SK-N-SH (cell line): Measurements from ENCODE around the gene BAHCC1. TPM values are rescaled to one million over a fixed set of nuclear protein-coding genes. Genes with fewer than 3 reads are reported as not detected.
A peak's percentile ranks its signal among the peaks of the same experiment; 100 is the strongest.

Experiments used
- CHD2 ChIP-seq: fragments of 150-350 bp; IDR thresholded peaks from 2 replicates; pipeline ENCODE4 v1.6.1; 2018; ENCODE audit warnings: low read length; ENCODE audit not compliant: partially characterized antibody
- CTCF ChIP-seq: fragments of 200-600 bp; sonication (generic); IDR thresholded peaks from 2 replicates; pipeline ENCODE4 v1.6.1; 2017; ENCODE audit warnings: antibody characterized with exemption, mild to moderate bottlenecking, moderate library complexity
- FOSL2 ChIP-seq: IDR thresholded peaks from 2 replicates; pipeline ENCODE4 v1.4.0; 2012; ENCODE audit warnings: low read depth, mild to moderate bottlenecking, moderate library complexity, borderline replicate concordance
- FOXJ3 ChIP-seq: sonication (generic); formaldehyde crosslinking; IDR thresholded peaks from 2 replicates; pipeline ENCODE4 v1.5.1; 2020; ENCODE audit warnings: mild to moderate bottlenecking, missing genetic modification reagents
- JUND ChIP-seq: IDR thresholded peaks from 2 replicates; pipeline ENCODE4 v1.4.0; 2012
- MEF2A ChIP-seq: IDR thresholded peaks from 2 replicates; pipeline ENCODE4 v1.4.0; 2012; ENCODE audit warnings: low read depth, borderline replicate concordance
- NRF1 ChIP-seq: IDR thresholded peaks from 2 replicates; pipeline ENCODE4 v1.6.1; 2012; ENCODE audit warnings: low read depth, mild to moderate bottlenecking, low read length
- RAD21 ChIP-seq: IDR thresholded peaks from 2 replicates; pipeline ENCODE4 v1.6.1; 2012; ENCODE audit warnings: mild to moderate bottlenecking, low read length
- RCOR1 ChIP-seq: fragments of 150-350 bp; IDR thresholded peaks from 2 replicates; pipeline ENCODE4 v1.6.1; 2017; ENCODE audit warnings: antibody characterized with exemption, low read length
- SMC3 ChIP-seq: IDR thresholded peaks from 2 replicates; pipeline ENCODE4 v1.6.1; 2012; ENCODE audit warnings: low read depth, low read length, improper control_type of control experiment
- TAF1 ChIP-seq: IDR thresholded peaks from 2 replicates; pipeline ENCODE4 v1.6.1; 2012; ENCODE audit warnings: low read depth, mild to moderate bottlenecking, low read length, moderate library complexity, borderline replicate concordance
- USF2 ChIP-seq: fragments of 150-350 bp; IDR thresholded peaks from 2 replicates; pipeline ENCODE4 v1.6.1; 2017; ENCODE audit warnings: antibody characterized with exemption, low read length, low read depth, borderline replicate concordance
- YY1 ChIP-seq: IDR thresholded peaks from 2 replicates; pipeline ENCODE4 v1.4.0; 2012; ENCODE audit warnings: low read depth, mild to moderate bottlenecking
- polyA plus RNA-seq, 3 experiments: library from polyadenylated mRNA; depleted of rRNA; stranded (reverse); fragments of >200 nt; gene quantifications; 2 replicates each; pipeline ENCODE4 v1.2.3, GENCODE V29; 2012
- TF ChIP-seq, protein P1 (sequence below): fragments of 150-350 bp; IDR thresholded peaks from 2 replicates; pipeline ENCODE4 v1.6.1; 2016; ENCODE audit warnings: mild to moderate bottlenecking, low read depth, low read length
- TF ChIP-seq, protein P2 (sequence below): IDR thresholded peaks from 2 replicates; pipeline ENCODE4 v1.6.1; 2012; ENCODE audit warnings: mild to moderate bottlenecking, low read depth, low read length, moderate library complexity

The BAHCC1 gene
- polyA plus RNA-seq, 1 of the 3 experiments (the other 2 are of a cell fraction), result 6.4 TPM

DNA sequence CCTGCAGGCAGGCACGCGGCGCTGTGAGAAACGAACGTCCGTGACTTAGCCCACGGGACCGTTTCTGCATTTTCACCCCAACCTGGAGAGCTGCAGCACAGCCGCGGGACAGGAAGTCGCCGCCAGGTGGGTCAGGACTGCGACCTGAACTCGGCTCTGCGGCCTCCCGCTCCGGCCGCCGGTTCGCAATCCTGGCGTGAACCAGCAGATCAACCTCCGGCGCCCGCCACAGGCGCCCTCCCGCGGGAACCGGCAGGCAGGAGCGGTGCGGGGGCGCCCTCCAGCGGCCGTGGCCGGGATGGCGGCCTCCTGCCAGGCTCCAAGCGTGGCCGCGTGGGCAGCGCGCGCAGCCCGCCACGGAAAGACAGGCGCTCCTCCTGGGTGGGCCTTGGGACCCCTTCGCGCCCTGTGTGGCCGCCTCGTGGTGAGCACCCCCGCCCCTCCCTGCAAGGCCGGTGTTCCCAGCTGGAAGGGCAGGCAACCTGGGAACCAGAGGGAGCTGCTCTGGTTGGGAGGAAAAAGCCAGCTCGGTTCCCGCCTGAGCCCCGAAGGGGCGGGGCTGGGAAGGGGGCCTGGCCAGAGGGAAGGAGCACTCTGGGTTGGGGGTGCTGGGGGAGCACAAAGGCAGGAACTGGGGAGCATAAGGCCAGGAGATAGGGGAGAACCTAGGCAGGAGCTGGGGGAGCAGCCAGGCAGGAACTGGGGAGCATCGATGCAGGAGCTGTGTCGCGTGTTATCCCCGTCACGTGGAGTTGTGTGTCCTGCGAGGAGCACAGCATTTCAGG, 89.1 kb downstream of the BAHCC1 start (continued):
- no peak for TF ChIP-seq FOXJ3 (CRISPR knock-in tag)
- peak; percentile 55 for TF ChIP-seq RCOR1
- peak; percentile 61 for TF ChIP-seq TAF1
- no peak for TF ChIP-seq FOSL2
- TF ChIP-seq, protein P1, sequence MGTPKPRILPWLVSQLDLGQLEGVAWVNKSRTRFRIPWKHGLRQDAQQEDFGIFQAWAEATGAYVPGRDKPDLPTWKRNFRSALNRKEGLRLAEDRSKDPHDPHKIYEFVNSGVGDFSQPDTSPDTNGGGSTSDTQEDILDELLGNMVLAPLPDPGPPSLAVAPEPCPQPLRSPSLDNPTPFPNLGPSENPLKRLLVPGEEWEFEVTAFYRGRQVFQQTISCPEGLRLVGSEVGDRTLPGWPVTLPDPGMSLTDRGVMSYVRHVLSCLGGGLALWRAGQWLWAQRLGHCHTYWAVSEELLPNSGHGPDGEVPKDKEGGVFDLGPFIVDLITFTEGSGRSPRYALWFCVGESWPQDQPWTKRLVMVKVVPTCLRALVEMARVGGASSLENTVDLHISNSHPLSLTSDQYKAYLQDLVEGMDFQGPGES, result 0 out of 2 replicates have a peak, but pooled peaks have one; percentile 10
- TF ChIP-seq NRF1, result no peak; the same call in 1 of the 2 replicates
- TF ChIP-seq CHD2, result peak; percentile 71
- TF ChIP-seq, protein P2, sequence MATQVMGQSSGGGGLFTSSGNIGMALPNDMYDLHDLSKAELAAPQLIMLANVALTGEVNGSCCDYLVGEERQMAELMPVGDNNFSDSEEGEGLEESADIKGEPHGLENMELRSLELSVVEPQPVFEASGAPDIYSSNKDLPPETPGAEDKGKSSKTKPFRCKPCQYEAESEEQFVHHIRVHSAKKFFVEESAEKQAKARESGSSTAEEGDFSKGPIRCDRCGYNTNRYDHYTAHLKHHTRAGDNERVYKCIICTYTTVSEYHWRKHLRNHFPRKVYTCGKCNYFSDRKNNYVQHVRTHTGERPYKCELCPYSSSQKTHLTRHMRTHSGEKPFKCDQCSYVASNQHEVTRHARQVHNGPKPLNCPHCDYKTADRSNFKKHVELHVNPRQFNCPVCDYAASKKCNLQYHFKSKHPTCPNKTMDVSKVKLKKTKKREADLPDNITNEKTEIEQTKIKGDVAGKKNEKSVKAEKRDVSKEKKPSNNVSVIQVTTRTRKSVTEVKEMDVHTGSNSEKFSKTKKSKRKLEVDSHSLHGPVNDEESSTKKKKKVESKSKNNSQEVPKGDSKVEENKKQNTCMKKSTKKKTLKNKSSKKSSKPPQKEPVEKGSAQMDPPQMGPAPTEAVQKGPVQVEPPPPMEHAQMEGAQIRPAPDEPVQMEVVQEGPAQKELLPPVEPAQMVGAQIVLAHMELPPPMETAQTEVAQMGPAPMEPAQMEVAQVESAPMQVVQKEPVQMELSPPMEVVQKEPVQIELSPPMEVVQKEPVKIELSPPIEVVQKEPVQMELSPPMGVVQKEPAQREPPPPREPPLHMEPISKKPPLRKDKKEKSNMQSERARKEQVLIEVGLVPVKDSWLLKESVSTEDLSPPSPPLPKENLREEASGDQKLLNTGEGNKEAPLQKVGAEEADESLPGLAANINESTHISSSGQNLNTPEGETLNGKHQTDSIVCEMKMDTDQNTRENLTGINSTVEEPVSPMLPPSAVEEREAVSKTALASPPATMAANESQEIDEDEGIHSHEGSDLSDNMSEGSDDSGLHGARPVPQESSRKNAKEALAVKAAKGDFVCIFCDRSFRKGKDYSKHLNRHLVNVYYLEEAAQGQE, result 0 out of 2 replicates have a peak, but pooled peaks have one; percentile 7
- peak; percentile 98 for TF ChIP-seq RAD21
- peak; percentile 95 for TF ChIP-seq CTCF
- TF ChIP-seq JUND, result no peak
- TF ChIP-seq USF2, result no peak
- no peak for TF ChIP-seq MEF2A
- TF ChIP-seq SMC3, result peak; percentile 98
- TF ChIP-seq YY1, result no peak
